ENCODE data around the gene EHBP1. TPM values are rescaled to one million over a fixed set of nuclear protein-coding genes. Genes with fewer than 3 reads are reported as not detected.

Gene EHBP1
- total RNA-seq, 2 experiments from 2014 or later: 21.4 to 22.3 TPM

DNA sequence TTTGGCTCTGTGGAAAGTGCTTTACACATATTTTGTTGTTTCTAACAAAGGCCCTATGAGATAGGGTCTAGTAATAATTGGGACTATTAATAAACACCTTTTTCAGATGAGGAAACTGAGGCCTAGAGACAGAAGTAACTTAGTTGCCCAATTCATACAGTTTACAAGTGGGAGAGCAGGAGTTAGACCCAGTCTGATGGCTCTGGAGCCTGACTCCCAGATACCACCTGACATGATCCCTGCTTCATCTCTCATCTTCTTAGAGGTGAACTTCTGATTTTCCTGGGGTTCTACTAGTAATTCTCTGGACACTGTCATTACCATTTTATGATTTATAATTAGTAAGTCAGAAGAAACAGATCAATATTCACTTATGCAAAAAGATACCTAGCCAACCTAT, 296.1 kb downstream of the EHBP1 start:
- H3K4me1 Mint-ChIP-seq (ENCODE audit: low read depth): no peaks in the 10 kb centered on the region
- no peaks in the 10 kb centered on the region for H3K27me3 ChIP-seq (ENCODE audit: control insufficient read depth in 1 of 2, insufficient read depth in 2 of 2, low read length in 2 of 2)
- H3K36me3 Mint-ChIP-seq (ENCODE audit: low read depth): peaks cover 48% of the 10 kb centered on the region
- no peak overlapping the region for H3K27ac ChIP-seq (ENCODE audit: low read depth in 1 of 2, low read length in 2 of 2)
- H3K4me1 ChIP-seq (ENCODE audit: insufficient read depth, low read length): no peaks in the 10 kb centered on the region
- H3K27ac Mint-ChIP-seq: no peak overlapping the region
- ChIA-PET CTCF (interaction anchor here (0.8 kb wide), 1 partner anchor 10 kb away, joined by 3 read pairs; no protein-coding TSS in a partner anchor), POLR2A (no interaction called here)
- intact Hi-C loops (cut with DNase I, micrococcal nuclease): no loop called here
- DNase-seq (no peak), ATAC-seq (ENCODE audit: poor library complexity) (no peak)
- H3K36me3 ChIP-seq (ENCODE audit: insufficient read depth, low read length): peaks cover 4% of the 10 kb centered on the region
- no peaks in the 10 kb centered on the region for H3K9me3 Mint-ChIP-seq
- no peaks in the 10 kb centered on the region for H3K9me3 ChIP-seq (ENCODE audit: control insufficient read depth in 1 of 2, insufficient read depth in 1 of 2, low read length in 2 of 2)
- TF ChIP-seq, protein P1, sequence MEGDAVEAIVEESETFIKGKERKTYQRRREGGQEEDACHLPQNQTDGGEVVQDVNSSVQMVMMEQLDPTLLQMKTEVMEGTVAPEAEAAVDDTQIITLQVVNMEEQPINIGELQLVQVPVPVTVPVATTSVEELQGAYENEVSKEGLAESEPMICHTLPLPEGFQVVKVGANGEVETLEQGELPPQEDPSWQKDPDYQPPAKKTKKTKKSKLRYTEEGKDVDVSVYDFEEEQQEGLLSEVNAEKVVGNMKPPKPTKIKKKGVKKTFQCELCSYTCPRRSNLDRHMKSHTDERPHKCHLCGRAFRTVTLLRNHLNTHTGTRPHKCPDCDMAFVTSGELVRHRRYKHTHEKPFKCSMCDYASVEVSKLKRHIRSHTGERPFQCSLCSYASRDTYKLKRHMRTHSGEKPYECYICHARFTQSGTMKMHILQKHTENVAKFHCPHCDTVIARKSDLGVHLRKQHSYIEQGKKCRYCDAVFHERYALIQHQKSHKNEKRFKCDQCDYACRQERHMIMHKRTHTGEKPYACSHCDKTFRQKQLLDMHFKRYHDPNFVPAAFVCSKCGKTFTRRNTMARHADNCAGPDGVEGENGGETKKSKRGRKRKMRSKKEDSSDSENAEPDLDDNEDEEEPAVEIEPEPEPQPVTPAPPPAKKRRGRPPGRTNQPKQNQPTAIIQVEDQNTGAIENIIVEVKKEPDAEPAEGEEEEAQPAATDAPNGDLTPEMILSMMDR (IDR thresholded peaks at IDR 0.05): no peak
- H3K4me3 Mint-ChIP-seq: no peak overlapping the region
- H3K4me3 ChIP-seq (ENCODE audit: low read length): no peak overlapping the region
- no peaks in the 10 kb centered on the region for H3K27me3 Mint-ChIP-seq

DNA sequence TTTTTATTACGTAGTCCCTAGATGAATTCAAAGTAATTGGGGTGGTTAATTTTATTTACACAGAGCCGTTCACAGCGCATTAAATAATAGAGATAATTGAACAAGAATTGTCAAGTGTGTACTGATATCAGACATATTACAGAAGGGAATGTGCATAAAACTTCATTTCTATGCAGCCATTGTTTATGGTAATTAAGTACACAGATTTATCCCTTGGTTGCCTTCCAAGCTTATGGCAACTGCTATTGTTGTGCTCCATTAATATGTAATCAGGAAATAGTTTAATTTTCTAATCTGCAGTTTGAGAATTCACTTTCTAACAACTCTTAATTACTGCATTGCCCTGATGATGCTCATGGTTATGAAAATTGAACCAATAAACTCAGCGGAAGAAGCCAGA, 297.8 kb downstream of the EHBP1 start:
- no peak overlapping the region for H3K4me3 ChIP-seq (ENCODE audit: low read length)
- no peaks in the 10 kb centered on the region for H3K27me3 ChIP-seq (ENCODE audit: control insufficient read depth in 1 of 2, insufficient read depth in 2 of 2, low read length in 2 of 2)
- Mint-ChIP-seq H3K4me1 (ENCODE audit: low read depth) (no peaks in the 10 kb centered on the region), H3K9me3 (no peaks in the 10 kb centered on the region), H3K27me3 (no peaks in the 10 kb centered on the region), H3K27ac (no peak overlapping the region), H3K36me3 (ENCODE audit: low read depth) (peaks cover 40% of the 10 kb centered on the region), H3K4me3 (no peak overlapping the region)
- TF ChIP-seq, protein P1 (IDR thresholded peaks at IDR 0.05): no peak
- H3K27ac ChIP-seq (ENCODE audit: low read depth in 1 of 2, low read length in 2 of 2): no peak overlapping the region
- H3K9me3 ChIP-seq (ENCODE audit: control insufficient read depth in 1 of 2, insufficient read depth in 1 of 2, low read length in 2 of 2): no peaks in the 10 kb centered on the region
- DNase-seq: no peak
- intact Hi-C loops (cut with DNase I, micrococcal nuclease): no loop called here
- POLR2A ChIA-PET: no interaction called here
- no peaks in the 10 kb centered on the region for H3K36me3 ChIP-seq (ENCODE audit: insufficient read depth, low read length)
- H3K4me1 ChIP-seq (ENCODE audit: insufficient read depth, low read length): no peaks in the 10 kb centered on the region
- CTCF ChIA-PET: interaction anchor here (0.6 to 1.5 kb wide), 2 partner anchors 10 to 51 kb away, joined by 4 to 5 read pairs; no protein-coding TSS in a partner anchor
- no peak for ATAC-seq (ENCODE audit: poor library complexity)

DNA sequence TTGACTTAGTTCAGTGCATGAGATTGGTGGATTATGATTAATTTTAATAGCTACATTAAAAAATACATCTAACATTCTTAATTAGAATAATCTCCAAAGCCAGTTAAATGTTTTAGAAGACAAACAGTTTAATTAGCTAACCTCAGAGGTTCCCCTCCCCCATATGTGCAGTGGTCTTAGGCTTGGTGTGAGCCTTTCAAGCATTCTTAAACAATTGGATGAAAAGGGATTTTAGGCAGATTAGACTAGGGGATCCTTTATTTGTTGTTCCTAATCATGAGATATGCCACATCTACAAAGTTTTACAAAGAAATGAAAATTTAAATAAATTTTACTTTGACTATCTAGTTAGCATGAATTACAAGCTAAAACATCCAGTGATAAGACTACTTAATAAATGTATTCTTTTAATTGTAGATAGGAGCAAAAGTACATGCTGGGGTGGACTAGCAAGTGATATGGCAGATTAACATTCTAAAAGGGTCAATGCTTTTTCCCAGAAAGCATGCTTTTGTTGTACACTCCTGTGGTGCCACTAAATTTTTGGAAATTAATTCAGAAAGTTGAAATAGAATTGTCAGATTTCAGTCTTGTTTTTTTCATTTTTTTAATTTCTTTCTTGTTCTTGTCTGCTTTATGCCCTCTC, 302.4 kb downstream of the EHBP1 start:
- H3K27ac Mint-ChIP-seq: no peak overlapping the region
- no peak overlapping the region for H3K4me3 ChIP-seq (ENCODE audit: low read length)
- no peaks in the 10 kb centered on the region for H3K4me1 Mint-ChIP-seq (ENCODE audit: low read depth)
- H3K36me3 ChIP-seq (ENCODE audit: insufficient read depth, low read length): no peaks in the 10 kb centered on the region
- H3K27ac ChIP-seq (ENCODE audit: low read depth in 1 of 2, low read length in 2 of 2): no peak overlapping the region
- ChIA-PET POLR2A (no interaction called here), CTCF (no interaction called here)
- H3K36me3 Mint-ChIP-seq (ENCODE audit: low read depth): peaks cover 14% of the 10 kb centered on the region
- DNase-seq (no peak), ATAC-seq (ENCODE audit: poor library complexity) (no peak)
- no peaks in the 10 kb centered on the region for H3K9me3 Mint-ChIP-seq
- intact Hi-C loops (cut with DNase I, micrococcal nuclease): no loop called here
- TF ChIP-seq, protein P1 (IDR thresholded peaks at IDR 0.05): no peak
- no peaks in the 10 kb centered on the region for H3K27me3 ChIP-seq (ENCODE audit: control insufficient read depth in 1 of 2, insufficient read depth in 2 of 2, low read length in 2 of 2)
- no peaks in the 10 kb centered on the region for H3K27me3 Mint-ChIP-seq
- no peaks in the 10 kb centered on the region for H3K4me1 ChIP-seq (ENCODE audit: insufficient read depth, low read length)
- H3K4me3 Mint-ChIP-seq: no peak overlapping the region
- H3K9me3 ChIP-seq (ENCODE audit: control insufficient read depth in 1 of 2, insufficient read depth in 1 of 2, low read length in 2 of 2): no peaks in the 10 kb centered on the region

Measured in CD4-positive, alpha-beta T cell (primary cell).